HG03558 (cell line): Measurements from ENCODE around the gene LPCAT1.

ENCODE experiments used
- ATAC-seq: cut with Tn5 transposase; IDR thresholded peaks from one replicate; pipeline ENCODE4 v1.9.1; 2021; ENCODE audit warnings: moderate number of reproducible peaks; ENCODE audit not compliant: unreplicated experiment; ENCODE audit errors: extremely low read depth

Gene LPCAT1

GRCh38 chr5:1555808-1556731 lies 32.3 kb upstream of the LPCAT1 start:
- ATAC-seq: no peak

DNA sequence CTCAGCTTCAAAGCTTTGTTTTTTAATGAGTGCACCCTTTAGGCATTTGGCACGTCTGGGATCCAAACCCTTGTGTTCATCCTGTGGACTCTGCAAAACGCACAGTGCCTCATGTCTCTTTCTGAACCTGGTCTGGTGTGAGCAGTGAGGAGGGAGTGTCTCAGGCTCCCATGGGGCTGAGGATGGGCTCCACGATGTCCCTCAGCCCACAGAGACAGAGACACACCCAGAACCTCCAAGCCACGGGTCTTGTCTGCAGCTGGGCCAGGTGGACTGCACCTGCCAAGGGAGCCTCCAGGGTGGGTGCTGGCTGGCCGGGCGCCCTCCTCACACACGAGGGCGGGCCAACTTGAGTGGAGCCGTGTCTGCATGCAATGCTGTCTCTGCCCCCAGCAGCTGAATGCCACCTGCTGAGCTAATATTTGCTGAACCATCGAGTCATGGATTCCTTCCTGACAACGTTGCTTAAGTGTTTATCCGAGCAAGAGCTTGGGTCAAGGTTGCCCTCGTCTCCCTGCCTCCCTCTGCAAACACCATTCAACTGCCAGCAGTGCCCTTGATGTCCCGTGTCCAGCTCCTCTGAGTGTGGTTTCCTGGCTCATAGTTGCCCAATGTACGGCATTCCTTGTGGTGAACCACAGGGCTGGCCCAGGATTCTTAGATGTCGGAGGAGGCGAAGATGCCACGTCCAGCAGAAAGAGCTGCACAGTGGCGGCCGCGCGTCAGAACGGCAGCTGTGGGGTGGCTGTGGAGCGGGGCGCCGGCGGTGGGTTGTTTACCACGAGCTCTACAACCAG lies 31.4 kb upstream of the LPCAT1 start:
- ATAC-seq: no peak

GRCh38 chr5:1554410-1554967 lies 30.7 kb upstream of the LPCAT1 start:
- no peak for ATAC-seq

GRCh38 chr5:1553539-1554409 lies 30.0 kb upstream of the LPCAT1 start:
- no peak for ATAC-seq

GRCh38 chr5:1552521-1553255 lies 28.9 kb upstream of the LPCAT1 start:
- no peak for ATAC-seq

GRCh38 chr5:1551426-1552301 lies 27.9 kb upstream of the LPCAT1 start:
- no peak for ATAC-seq

- no peak for ATAC-seq
These were observed 26.7 kb upstream of the LPCAT1 start for GRCh38 chr5:1550287-1551076.

DNA sequence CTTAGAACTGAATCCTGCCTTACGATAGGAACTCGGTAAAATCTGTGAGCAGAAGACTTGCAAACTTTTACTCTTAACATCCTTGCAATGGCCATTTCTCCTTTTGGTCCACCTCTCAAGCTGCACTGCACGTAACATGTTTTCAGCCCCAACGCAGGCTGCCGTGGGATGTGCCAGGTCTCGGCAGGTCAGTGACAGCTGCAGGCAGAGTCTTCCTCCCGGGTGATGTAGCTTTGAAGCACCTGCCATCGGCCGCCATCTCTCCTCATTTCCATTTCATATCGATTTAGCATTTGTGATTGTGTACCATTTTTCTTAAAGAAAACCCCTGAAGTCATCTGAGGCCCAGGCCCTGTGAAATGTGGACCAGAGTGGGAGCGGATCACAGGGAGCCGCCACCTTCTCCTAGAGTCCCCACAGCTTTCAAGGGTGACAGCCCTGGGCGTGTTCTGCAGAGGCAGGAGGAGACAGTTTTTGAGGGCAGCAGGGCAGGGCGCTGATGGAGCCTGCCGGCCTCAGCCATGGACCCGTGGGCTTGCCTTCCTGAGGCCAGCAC lies 25.8 kb upstream of the LPCAT1 start:
- no peak for ATAC-seq

GRCh38 chr5:1548702-1549474 lies 25.1 kb upstream of the LPCAT1 start:
- ATAC-seq: no peak

- no peak for ATAC-seq
These were observed 23.9 kb upstream of the LPCAT1 start for GRCh38 chr5:1547655-1548054.

DNA sequence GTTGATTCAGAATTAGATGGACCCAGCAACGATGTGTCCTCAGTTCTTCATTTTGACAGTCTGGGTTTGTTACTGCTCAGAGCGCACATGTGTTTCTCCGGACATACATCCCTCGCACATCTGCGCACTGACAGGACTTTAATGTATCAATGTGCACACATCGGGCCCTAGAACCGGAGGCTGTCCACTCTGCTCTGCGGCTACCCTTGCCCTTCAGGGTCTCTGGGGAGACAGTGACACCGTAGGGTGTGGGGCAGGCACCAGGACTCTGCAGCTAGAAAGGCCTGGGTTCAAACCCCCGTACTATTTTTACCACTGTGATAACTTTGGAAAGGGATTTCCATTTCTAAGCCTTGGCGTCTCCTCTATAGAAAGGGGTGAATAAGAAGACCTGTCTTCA lies 23.5 kb upstream of the LPCAT1 start:
- ATAC-seq: no peak

GRCh38 chr5:1546556-1546955 lies 22.8 kb upstream of the LPCAT1 start:
- no peak for ATAC-seq

GRCh38 chr5:1545805-1546355 lies 22.1 kb upstream of the LPCAT1 start:
- no peak for ATAC-seq

- no peak for ATAC-seq
These were observed 21.5 kb upstream of the LPCAT1 start for GRCh38 chr5:1545126-1545804.

DNA sequence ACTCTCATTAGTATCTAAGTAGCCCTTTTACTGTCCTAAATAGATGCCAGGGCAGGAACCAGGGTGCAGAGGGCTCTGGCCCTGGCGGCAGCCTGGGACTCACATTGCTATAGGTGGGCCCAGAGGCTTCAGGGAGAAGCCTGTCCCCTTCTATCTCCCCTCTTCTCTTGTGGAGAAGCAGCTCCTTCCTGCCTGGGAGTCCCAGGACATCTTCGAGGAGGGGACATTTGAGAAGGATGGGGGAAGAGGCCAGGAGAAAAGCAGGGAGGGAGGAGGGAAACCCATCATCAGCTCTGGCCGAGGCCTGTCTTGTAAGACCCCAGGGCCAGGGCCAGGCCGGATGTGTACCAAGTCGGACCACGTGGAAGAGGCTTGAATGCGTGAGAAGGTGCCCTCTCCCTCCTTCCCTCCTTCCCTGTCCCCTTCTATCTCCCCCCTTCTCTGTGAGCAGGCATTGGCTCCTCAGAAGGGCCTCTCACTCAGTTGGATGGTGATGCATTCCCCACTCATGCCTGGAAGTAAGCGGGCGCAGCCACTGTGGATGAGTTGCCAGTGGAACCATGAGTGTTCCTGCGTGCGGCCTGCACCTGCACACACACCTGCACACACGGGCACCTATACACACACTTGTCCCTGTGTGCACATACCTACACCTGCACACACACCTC lies 20.7 kb upstream of the LPCAT1 start:
- ATAC-seq: no peak
